ENCODE results near the gene GPC1.
A peak's percentile ranks its signal among the peaks of the same experiment; 100 is the strongest.

The GPC1 gene

DNA sequence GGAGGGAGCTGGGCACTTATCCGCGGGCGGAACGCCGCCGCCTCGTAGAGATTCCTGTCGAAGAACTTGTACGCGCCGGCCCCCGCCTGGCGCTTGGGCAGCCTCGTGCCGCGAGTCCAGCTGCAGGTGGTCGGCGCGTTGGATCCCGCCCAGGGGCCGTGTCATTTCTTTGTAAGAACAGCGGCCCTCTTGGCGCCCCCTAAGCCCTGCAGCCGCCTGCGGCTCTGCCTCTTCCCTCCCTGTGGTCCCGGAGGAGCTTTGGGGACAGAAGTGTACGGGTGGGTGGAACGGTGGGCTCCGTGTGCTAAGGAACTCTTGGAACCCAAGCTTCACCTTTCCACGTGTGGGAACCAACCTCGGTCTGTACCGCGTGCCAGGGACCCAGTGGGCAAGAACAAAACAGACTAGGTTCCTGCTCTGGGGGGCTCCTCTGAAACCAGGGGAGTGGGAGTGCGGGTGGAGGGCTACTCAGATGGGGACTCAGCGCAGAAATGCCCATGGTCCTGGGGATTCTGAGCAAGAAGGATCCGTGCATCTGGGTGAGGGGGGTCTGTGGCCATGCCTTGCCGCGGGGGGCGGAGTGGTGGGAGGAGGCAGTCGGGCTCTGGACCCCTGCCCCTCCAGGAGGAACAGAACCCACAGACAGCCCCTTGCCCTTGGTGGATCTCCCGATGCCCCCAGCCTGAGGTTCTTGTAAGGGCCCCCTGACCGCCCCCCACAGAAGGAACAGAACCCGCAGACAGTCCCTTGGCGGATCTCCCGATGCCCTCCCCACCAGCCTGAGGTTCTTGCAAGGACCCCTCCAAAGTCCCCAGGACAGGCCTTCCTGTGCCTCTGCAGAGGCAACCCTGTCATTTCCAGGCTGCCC is 1.5 kb downstream of the GPC1 start:
- Histone ChIP-seq H3K4me3 (ENCODE audit: low read length) (no peak overlapping the region), H3K36me3 (replicated peaks; ENCODE audit: low read depth, low read length) (no peaks in the 10 kb centered on the region), H3K4me2 (ENCODE audit: low read length) (no peak overlapping the region), H3K9ac (ENCODE audit: low read length) (no peak overlapping the region), H3K27me3 (ENCODE audit: low read depth, low read length) (no peaks in the 10 kb centered on the region), H2AFZ (ENCODE audit: low read depth, low read length) (no peak overlapping the region), H3K27ac (ENCODE audit: low read length) (no peak overlapping the region), H3K79me2 (ENCODE audit: low read length) (no peaks in the 10 kb centered on the region), H3K4me1 (ENCODE audit: low read length) (no peaks in the 10 kb centered on the region), H4K20me1 (ENCODE audit: insufficient read depth, low read length) (no peaks in the 10 kb centered on the region), H3K9me3 (ENCODE audit: insufficient read depth, low read length) (no peaks in the 10 kb centered on the region)
- TF ChIP-seq, protein P1, sequence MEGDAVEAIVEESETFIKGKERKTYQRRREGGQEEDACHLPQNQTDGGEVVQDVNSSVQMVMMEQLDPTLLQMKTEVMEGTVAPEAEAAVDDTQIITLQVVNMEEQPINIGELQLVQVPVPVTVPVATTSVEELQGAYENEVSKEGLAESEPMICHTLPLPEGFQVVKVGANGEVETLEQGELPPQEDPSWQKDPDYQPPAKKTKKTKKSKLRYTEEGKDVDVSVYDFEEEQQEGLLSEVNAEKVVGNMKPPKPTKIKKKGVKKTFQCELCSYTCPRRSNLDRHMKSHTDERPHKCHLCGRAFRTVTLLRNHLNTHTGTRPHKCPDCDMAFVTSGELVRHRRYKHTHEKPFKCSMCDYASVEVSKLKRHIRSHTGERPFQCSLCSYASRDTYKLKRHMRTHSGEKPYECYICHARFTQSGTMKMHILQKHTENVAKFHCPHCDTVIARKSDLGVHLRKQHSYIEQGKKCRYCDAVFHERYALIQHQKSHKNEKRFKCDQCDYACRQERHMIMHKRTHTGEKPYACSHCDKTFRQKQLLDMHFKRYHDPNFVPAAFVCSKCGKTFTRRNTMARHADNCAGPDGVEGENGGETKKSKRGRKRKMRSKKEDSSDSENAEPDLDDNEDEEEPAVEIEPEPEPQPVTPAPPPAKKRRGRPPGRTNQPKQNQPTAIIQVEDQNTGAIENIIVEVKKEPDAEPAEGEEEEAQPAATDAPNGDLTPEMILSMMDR (IDR thresholded peaks at IDR 0.05; ENCODE audit: low read depth, low read length): no peak
- TF ChIP-seq EZH2phosphoT487 (IDR thresholded peaks at IDR 0.05; ENCODE audit: low read depth): no peak

DNA sequence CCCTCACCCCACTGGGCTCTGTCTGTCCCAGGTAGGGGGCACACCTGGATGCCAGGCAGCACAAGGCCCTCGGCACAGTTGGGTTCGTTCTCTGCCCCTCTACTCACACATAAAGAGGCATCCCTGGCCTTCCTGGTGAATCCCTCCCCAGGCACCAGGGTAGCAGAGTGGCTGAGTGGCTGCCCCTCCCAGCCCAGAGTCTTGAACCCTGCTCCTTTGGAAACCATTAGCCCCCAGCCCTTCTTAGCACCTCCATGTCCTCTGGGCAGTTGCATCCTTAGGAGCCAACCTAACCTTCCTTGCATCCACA is 2.0 kb downstream of the GPC1 start:
- no peaks in the 10 kb centered on the region for H4K20me1 ChIP-seq (ENCODE audit: insufficient read depth, low read length)
- no peaks in the 10 kb centered on the region for H3K27me3 ChIP-seq (ENCODE audit: low read depth, low read length)
- H3K79me2 ChIP-seq (ENCODE audit: low read length): no peaks in the 10 kb centered on the region
- no peaks in the 10 kb centered on the region for H3K9me3 ChIP-seq (ENCODE audit: insufficient read depth, low read length)
- no peak overlapping the region for H3K9ac ChIP-seq (ENCODE audit: low read length)
- no peak overlapping the region for H2AFZ ChIP-seq (ENCODE audit: low read depth, low read length)
- no peaks in the 10 kb centered on the region for H3K36me3 ChIP-seq (replicated peaks; ENCODE audit: low read depth, low read length)
- TF ChIP-seq EZH2phosphoT487 (IDR thresholded peaks at IDR 0.05; ENCODE audit: low read depth): no peak
- TF ChIP-seq, protein P1 (IDR thresholded peaks at IDR 0.05; ENCODE audit: low read depth, low read length): no peak
- no peak overlapping the region for H3K4me2 ChIP-seq (ENCODE audit: low read length)
- no peak overlapping the region for H3K4me3 ChIP-seq (ENCODE audit: low read length)
- H3K27ac ChIP-seq (ENCODE audit: low read length): no peak overlapping the region
- no peaks in the 10 kb centered on the region for H3K4me1 ChIP-seq (ENCODE audit: low read length)

DNA sequence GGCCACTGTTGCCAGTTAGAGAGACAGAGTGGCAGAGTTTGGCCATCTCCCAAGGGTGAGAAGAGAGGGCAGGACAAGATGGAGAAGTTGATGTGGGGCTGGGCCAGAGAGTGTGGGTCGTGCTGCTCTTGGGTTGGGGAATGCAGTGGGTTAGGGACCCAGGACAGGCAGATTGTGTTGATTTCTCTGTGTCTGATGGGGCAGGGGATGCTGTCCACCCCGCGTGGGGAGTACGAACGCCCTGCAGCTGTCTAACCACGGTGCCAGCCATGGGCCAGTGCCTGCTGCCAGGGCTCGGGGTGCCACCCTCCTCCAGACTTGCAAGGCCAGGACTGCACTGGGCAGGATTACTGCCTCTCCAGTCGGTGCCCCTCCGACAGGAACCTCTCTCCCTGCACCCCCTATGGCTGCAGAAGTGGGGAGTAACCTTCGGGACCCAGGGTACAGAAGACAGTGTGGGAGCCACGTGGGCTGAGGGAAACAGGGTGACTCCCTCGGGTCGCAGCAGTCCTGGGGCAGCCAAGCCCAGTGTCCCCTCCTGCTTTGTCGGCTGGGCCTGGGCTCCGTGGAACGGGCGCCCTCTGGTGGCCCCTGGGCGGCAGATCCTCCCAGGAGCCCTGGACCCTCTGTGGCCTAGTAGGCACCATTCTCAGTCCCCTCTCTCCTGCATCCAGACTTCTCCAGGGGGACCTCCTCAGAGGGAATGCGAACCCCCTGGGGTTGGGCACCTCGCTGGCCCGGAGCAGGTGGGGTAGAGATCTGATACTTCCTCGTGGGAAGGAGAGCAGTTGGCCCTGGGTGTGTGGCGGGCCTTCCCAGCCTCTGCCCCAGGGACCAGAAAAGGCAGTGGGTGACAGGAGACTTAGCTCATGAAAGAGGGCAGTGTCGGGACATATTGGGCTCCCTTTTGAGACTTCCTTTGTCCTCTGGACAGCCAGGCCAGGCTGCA is 2.7 kb downstream of the GPC1 start:
- no peak overlapping the region for H2AFZ ChIP-seq (ENCODE audit: low read depth, low read length)
- no peak overlapping the region for H3K4me3 ChIP-seq (ENCODE audit: low read length)

More for the DNA sequence above, 2.7 kb downstream of the GPC1 start:
- Histone ChIP-seq H3K4me2 (ENCODE audit: low read length) (no peak overlapping the region), H3K9me3 (ENCODE audit: insufficient read depth, low read length) (no peaks in the 10 kb centered on the region), H3K9ac (ENCODE audit: low read length) (no peak overlapping the region), H3K79me2 (ENCODE audit: low read length) (no peaks in the 10 kb centered on the region), H3K4me1 (ENCODE audit: low read length) (no peaks in the 10 kb centered on the region), H3K27ac (ENCODE audit: low read length) (no peak overlapping the region), H3K36me3 (replicated peaks; ENCODE audit: low read depth, low read length) (no peaks in the 10 kb centered on the region), H3K27me3 (ENCODE audit: low read depth, low read length) (no peaks in the 10 kb centered on the region), H4K20me1 (ENCODE audit: insufficient read depth, low read length) (no peaks in the 10 kb centered on the region)
- TF ChIP-seq, protein P1 (IDR thresholded peaks at IDR 0.05; ENCODE audit: low read depth, low read length): peak; percentile 72
- no peak for TF ChIP-seq EZH2phosphoT487 (IDR thresholded peaks at IDR 0.05; ENCODE audit: low read depth)

All from OCI-LY3 (cell line).